A549 (cell line): ENCODE data around the gene LYZL1.
"Not testable (repeated sequence)": the region's sequence is repeated elsewhere in the genome, so short reads cannot be mapped to it uniquely, and the experiment has no call there.

Source experiments
- BHLHE40 ChIP-seq: IDR thresholded peaks from 2 replicates; pipeline ENCODE4 v1.6.1; 2012; ENCODE audit warnings: low read depth, low read length, inconsistent platforms
- CTCF ChIP-seq: fragments of >200 bp; sonication (Bioruptor Twin); formaldehyde crosslinking; IDR thresholded peaks from 3 replicates; pipeline ENCODE4 v1.5.1; 2016
- HOXA7 ChIP-seq: fragments of 250-450 bp; sonication (Bioruptor Pico); IDR thresholded peaks from 2 replicates; pipeline ENCODE4 v1.5.0; 2020; ENCODE audit warnings: mild to moderate bottlenecking, moderate library complexity
- KDM5A ChIP-seq: fragments of 200-600 bp; sonication (generic); IDR thresholded peaks from 2 replicates; pipeline ENCODE4 v1.6.1; 2016; ENCODE audit warnings: antibody characterized with exemption, mild to moderate bottlenecking
- NFE2L2 ChIP-seq: fragments of 150-350 bp; conservative IDR thresholded peaks from 2 replicates; pipeline ENCODE4 v1.6.1; 2014; ENCODE audit warnings: low read length
- POLR2A ChIP-seq: IDR thresholded peaks from 2 replicates; pipeline ENCODE4 v1.6.1; 2012; ENCODE audit warnings: mild to moderate bottlenecking, low read length

- not testable (repeated sequence) for TF ChIP-seq HOXA7, POLR2A, CTCF, BHLHE40, KDM5A, NFE2L2
These were observed at the start of gene LYZL1 for GRCh38 chr10:29288906-29289305.
